ENCODE results near the gene OSBP.

The OSBP gene

GRCh38 chr11:59532620-59533019 lies 83.0 kb downstream of the OSBP start:
- Histone ChIP-seq H3K9ac (ENCODE audit: low read length) (no peak overlapping the region), H3K27me3 (replicated peaks; ENCODE audit: control insufficient read depth, insufficient read depth, low read length) (peaks cover 4% of the 10 kb centered on the region), H3K9me3 (ENCODE audit: control insufficient read depth, low read length) (no peaks in the 10 kb centered on the region), H3K36me3 (ENCODE audit: control insufficient read depth, insufficient read depth, low read length, severe bottlenecking) (no peaks in the 10 kb centered on the region), H3K4me3 (ENCODE audit: low read length) (no peak overlapping the region), H3K4me1 (ENCODE audit: control insufficient read depth, insufficient read depth, low read length) (peaks cover under 1% of the 10 kb centered on the region)
- no peak for DNase-seq (ENCODE audit: low read depth)

GRCh38 chr11:59528711-59529110 lies 86.9 kb downstream of the OSBP start:
- H3K4me3 ChIP-seq (ENCODE audit: low read length), result no peak overlapping the region
- DNase-seq (ENCODE audit: low read depth), result no peak
- H3K4me1 ChIP-seq (ENCODE audit: control insufficient read depth, insufficient read depth, low read length), result no peaks in the 10 kb centered on the region
- H3K9me3 ChIP-seq (ENCODE audit: control insufficient read depth, low read length), result no peaks in the 10 kb centered on the region
- peaks cover 19% of the 10 kb centered on the region for H3K27me3 ChIP-seq (replicated peaks; ENCODE audit: control insufficient read depth, insufficient read depth, low read length)
- no peak overlapping the region for H3K9ac ChIP-seq (ENCODE audit: low read length)
- no peaks in the 10 kb centered on the region for H3K36me3 ChIP-seq (ENCODE audit: control insufficient read depth, insufficient read depth, low read length, severe bottlenecking)
